ENCODE data around the gene CDK2. TPM values are rescaled to one million over a fixed set of nuclear protein-coding genes. Genes with fewer than 3 reads are reported as not detected.
A peak's percentile ranks its signal among the peaks of the same experiment; 100 is the strongest.

CDK2 gene
- total RNA-seq, 6 experiments from 2014 or later = 27.1 to 61.0 (median 53.9) TPM

DNA sequence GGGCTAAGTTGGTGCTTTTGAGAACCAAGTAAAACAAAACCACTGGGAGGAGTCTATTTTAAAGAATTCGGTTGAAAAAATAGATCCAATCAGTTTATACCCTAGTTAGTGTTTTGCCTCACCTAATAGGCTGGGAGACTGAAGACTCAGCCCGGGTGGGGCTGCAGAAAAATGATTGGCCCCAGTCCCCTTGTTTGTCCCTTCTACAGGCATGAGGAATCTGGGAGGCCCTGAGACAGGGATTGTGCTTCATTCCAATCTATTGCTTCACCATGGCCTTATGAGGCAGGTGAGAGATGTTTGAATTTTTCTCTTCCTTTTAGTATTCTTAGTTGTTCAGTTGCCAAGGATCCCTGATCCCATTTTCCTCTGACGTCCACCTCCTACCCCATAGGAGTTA, 5.4 kb downstream of the CDK2 start:
- peaks cover 35% of the 10 kb centered on the region for H3K4me1 Mint-ChIP-seq (ENCODE audit: low read depth)
- H3K9me3 Mint-ChIP-seq = no peaks in the 10 kb centered on the region
- no peak overlapping the region for H3K27ac Mint-ChIP-seq
- H3K36me3 Mint-ChIP-seq (ENCODE audit: low read depth) = peaks cover 21% of the 10 kb centered on the region
- H3K4me3 Mint-ChIP-seq = peak overlapping the region; percentile 61; the same call in 1 of the 2 replicates
- H3K27me3 Mint-ChIP-seq (ENCODE audit: insufficient read depth) = no peaks in the 10 kb centered on the region; the same call in 1 of the 2 replicates
- peak; percentile 65 for DNase-seq
- TF ChIP-seq, protein P1, sequence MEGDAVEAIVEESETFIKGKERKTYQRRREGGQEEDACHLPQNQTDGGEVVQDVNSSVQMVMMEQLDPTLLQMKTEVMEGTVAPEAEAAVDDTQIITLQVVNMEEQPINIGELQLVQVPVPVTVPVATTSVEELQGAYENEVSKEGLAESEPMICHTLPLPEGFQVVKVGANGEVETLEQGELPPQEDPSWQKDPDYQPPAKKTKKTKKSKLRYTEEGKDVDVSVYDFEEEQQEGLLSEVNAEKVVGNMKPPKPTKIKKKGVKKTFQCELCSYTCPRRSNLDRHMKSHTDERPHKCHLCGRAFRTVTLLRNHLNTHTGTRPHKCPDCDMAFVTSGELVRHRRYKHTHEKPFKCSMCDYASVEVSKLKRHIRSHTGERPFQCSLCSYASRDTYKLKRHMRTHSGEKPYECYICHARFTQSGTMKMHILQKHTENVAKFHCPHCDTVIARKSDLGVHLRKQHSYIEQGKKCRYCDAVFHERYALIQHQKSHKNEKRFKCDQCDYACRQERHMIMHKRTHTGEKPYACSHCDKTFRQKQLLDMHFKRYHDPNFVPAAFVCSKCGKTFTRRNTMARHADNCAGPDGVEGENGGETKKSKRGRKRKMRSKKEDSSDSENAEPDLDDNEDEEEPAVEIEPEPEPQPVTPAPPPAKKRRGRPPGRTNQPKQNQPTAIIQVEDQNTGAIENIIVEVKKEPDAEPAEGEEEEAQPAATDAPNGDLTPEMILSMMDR (IDR thresholded peaks at IDR 0.05) = no peak

DNA sequence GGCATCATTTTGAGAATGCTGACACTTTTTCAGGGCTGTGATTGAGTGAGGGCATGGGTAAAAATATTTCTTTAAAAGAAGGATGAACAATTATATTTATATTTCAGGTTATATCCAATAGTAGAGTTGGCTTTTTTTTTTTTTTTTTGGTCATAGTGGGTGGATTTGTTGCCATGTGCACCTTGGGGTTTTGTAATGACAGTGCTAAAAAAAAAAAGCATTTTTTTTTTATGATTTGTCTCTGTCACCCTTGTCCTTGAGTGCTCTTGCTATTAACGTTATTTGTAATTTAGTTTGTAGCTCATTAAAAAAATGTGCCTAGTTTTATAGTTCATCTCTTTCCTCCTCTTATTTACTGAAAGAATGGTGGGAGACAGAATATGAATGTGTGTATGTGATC, 5.8 kb downstream of the CDK2 start:
- TF ChIP-seq, protein P1 (IDR thresholded peaks at IDR 0.05) = no peak
- no peaks in the 10 kb centered on the region for H3K9me3 Mint-ChIP-seq
- DNase-seq = no peak
- peaks cover 31% of the 10 kb centered on the region for H3K4me1 Mint-ChIP-seq (ENCODE audit: low read depth)
- no peaks in the 10 kb centered on the region; the same call in 1 of the 2 replicates for H3K27me3 Mint-ChIP-seq (ENCODE audit: insufficient read depth)
- peaks cover 21% of the 10 kb centered on the region for H3K36me3 Mint-ChIP-seq (ENCODE audit: low read depth)
- H3K4me3 Mint-ChIP-seq = no peak overlapping the region
- no peak overlapping the region for H3K27ac Mint-ChIP-seq

DNA sequence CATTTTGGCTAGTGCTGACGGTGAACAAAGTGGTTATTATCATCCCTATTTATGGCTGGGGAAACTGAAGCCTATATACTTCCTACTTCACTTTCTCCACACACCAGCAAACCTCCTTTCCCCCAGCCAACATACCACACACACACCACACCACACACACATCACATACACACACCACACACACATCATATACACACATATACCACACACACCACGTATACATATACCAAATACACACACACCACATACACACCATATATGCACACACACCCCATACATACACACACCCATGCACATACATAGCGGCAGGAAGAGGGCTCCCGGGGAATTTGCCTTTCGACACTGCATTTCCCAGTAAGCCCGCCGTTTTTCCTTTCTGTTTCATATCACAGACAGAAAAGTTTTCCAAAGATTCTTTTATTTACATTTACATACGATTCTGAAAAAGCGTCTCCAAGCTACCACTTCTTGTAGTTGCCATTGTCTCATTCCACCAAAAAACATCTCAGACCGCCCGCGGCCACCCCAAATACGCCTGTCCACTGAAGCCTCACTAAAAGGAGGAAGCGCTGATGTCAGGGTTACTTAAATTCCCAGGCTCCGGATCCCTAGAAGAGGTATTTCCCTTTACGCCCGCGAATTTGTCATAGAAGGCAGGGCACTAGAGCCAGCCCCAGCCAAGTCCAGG, 6.4 kb downstream of the CDK2 start:
- DNase-seq = peak; percentile 22
- Mint-ChIP-seq H3K27ac (no peak overlapping the region), H3K4me3 (no peak overlapping the region), H3K27me3 (ENCODE audit: insufficient read depth) (no peaks in the 10 kb centered on the region), H3K4me1 (ENCODE audit: low read depth) (peaks cover 25% of the 10 kb centered on the region), H3K9me3 (no peaks in the 10 kb centered on the region), H3K36me3 (ENCODE audit: low read depth) (peaks cover 21% of the 10 kb centered on the region)
- TF ChIP-seq, protein P1 (IDR thresholded peaks at IDR 0.05) = no peak

DNA sequence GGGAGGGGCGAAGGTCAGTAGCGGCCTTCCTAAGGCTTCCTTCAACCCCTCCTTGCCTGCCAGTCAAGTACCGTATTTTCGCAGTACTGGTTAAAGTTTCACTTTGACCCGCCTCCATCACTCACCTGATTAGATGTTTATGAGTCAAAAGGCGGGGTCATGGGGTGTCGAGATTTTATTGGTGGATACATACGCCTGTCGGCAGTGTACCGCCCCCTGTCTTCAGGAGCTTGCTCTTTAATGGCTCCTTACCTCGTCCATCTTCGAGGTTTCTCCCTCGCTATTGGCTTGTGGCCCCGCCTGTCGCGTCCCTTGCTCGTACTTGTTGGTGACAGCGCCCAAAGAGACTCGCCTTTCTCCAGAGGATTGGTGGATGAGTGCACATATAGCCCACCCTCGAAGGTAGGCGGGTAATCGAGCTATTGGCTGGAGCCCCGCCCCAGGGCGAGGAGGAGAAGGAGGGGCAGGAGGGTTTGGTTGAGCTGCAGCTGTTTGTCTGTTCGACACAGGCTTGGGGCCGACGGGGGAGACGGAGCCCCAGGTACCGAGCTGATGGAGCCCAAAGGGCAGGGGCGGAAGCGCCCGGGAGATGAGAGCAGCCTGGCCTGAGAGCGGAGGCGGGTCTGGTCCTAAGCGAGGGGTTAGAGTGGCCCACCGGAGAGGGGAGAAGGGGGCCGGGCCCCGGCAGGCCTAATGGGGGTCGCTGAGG, 7.1 kb downstream of the CDK2 start, which contains the start of gene RAB5B:
Gene RAB5B, plus strand, starts transcription at position 480 of the 709 bp plus-strand sequence. CDS start 12,883 bp downstream, outside the sequence.
- no peaks in the 10 kb centered on the region; the same call in 1 of the 2 replicates for H3K27me3 Mint-ChIP-seq (ENCODE audit: insufficient read depth)
- no peak within 1 kb of the TSS for H3K4me3 Mint-ChIP-seq
- peaks cover 18% of the 10 kb centered on the region for H3K4me1 Mint-ChIP-seq (ENCODE audit: low read depth)
- peaks cover 26% of the 10 kb centered on the region for H3K36me3 Mint-ChIP-seq (ENCODE audit: low read depth)
- TF ChIP-seq, protein P1 (IDR thresholded peaks at IDR 0.05) = peak; percentile 80
- no peaks in the 10 kb centered on the region for H3K9me3 Mint-ChIP-seq
- H3K27ac Mint-ChIP-seq = no peak within 1 kb of the TSS
- DNase-seq = peak; percentile 100

DNA sequence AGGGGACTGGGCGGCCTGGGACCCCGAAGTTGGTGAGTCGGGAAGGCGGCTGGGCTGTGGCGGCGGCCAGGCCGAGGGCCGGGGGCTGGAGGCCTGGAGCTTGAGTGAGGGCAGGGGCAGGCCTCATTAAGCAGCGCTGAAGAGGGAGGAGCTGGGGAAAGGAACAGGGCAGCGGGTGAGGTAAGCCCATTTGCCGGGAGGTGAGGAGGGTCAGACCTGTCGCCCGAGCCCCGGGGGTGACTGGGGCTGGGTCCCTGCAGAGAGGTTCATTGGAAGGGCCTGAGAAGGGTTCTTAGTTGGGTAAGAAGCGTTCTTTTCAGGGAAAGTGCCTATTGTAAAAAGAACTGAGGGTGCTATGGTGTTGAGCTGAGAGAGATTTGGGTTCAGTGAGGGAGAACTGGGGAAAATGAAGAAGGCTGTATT, 7.7 kb downstream of the CDK2 start:
- Mint-ChIP-seq H3K27me3 (ENCODE audit: insufficient read depth) (no peaks in the 10 kb centered on the region; the same call in 1 of the 2 replicates), H3K4me3 (no peak overlapping the region), H3K27ac (no peak overlapping the region), H3K4me1 (ENCODE audit: low read depth) (peaks cover 18% of the 10 kb centered on the region), H3K36me3 (ENCODE audit: low read depth) (peaks cover 31% of the 10 kb centered on the region), H3K9me3 (no peaks in the 10 kb centered on the region)
- DNase-seq = peak; percentile 26
- TF ChIP-seq, protein P1 (IDR thresholded peaks at IDR 0.05) = no peak
